ENCODE data around the gene FABP7. TPM values are rescaled to one million over a fixed set of nuclear protein-coding genes. Genes with fewer than 3 reads are reported as not detected.

Gene FABP7
- total RNA-seq, 2 experiments from 2014 or later = not detected

- intact Hi-C loops (cut with micrococcal nuclease; ENCODE audit: unreplicated experiment) = no loop called here
Measured at GRCh38 chr6:122788663-122789181, 9.2 kb downstream of the FABP7 start.

GRCh38 chr6:122789182-122790027, 9.9 kb downstream of the FABP7 start, which contains the start of gene SMPDL3A:
SMPDL3A (plus strand) TSS chr6:122789258; CDS start chr6:122789347, 89 bp downstream.
- ChIA-PET CTCF (ENCODE audit: unreplicated experiment) (no interaction called here), POLR2A (no interaction called here)
- DNase-seq (ENCODE audit: low spot score) = no peak
- H3K36me3 ChIP-seq (ENCODE audit: insufficient read depth, low read length) = no peaks in the 10 kb centered on the region
- H3K4me2 ChIP-seq (ENCODE audit: low read length) = no peak within 1 kb of the TSS
- H3K9me3 ChIP-seq (ENCODE audit: low read length) = no peaks in the 10 kb centered on the region
- H2AFZ ChIP-seq (ENCODE audit: low read length) = no peak within 1 kb of the TSS
- H3K27ac ChIP-seq (ENCODE audit: low read depth, low read length, poor library complexity, severe bottlenecking) = no peak within 1 kb of the TSS
- H4K20me1 ChIP-seq (ENCODE audit: insufficient read depth, low read length) = no peaks in the 10 kb centered on the region; the same call in 1 of the 2 replicates
- no peaks in the 10 kb centered on the region for H3K9me2 ChIP-seq (ENCODE audit: insufficient read depth, low read length)
- H3K4me1 ChIP-seq (ENCODE audit: insufficient read depth, low read length, poor library complexity, severe bottlenecking) = no peaks in the 10 kb centered on the region
- TF ChIP-seq CTCF (conservative IDR thresholded peaks at IDR 0.05; ENCODE audit: low read length) = no peak
- TF ChIP-seq EZH2phosphoT487 (IDR thresholded peaks at IDR 0.05; ENCODE audit: borderline replicate concordance, low read depth, low read length) = no peak
- H3K4me3 ChIP-seq (ENCODE audit: low read depth, low read length, poor library complexity, severe bottlenecking) = no peak within 1 kb of the TSS
- BruUV-seq (replicated peaks) = no TSS peak
- intact Hi-C loops (cut with micrococcal nuclease; ENCODE audit: unreplicated experiment) = no loop called here
- H3K79me2 ChIP-seq (ENCODE audit: insufficient read depth, low read depth, low read length) = no peaks in the 10 kb centered on the region

More at GRCh38 chr6:122788663-122789181, 9.2 kb downstream of the FABP7 start:
- Histone ChIP-seq H3K4me2 (ENCODE audit: low read length) (no peak overlapping the region), H3K4me1 (ENCODE audit: insufficient read depth, low read length, poor library complexity, severe bottlenecking) (no peaks in the 10 kb centered on the region), H4K20me1 (ENCODE audit: insufficient read depth, low read length) (no peaks in the 10 kb centered on the region; the same call in 1 of the 2 replicates), H3K79me2 (ENCODE audit: insufficient read depth, low read depth, low read length) (no peaks in the 10 kb centered on the region), H3K4me3 (ENCODE audit: low read depth, low read length, poor library complexity, severe bottlenecking) (no peak overlapping the region), H3K27ac (ENCODE audit: low read depth, low read length, poor library complexity, severe bottlenecking) (no peak overlapping the region), H3K9me3 (ENCODE audit: low read length) (no peaks in the 10 kb centered on the region), H3K36me3 (ENCODE audit: insufficient read depth, low read length) (no peaks in the 10 kb centered on the region), H3K9me2 (ENCODE audit: insufficient read depth, low read length) (no peaks in the 10 kb centered on the region), H2AFZ (ENCODE audit: low read length) (no peak overlapping the region)
- TF ChIP-seq CTCF (conservative IDR thresholded peaks at IDR 0.05; ENCODE audit: low read length) (no peak), EZH2phosphoT487 (IDR thresholded peaks at IDR 0.05; ENCODE audit: borderline replicate concordance, low read depth, low read length) (no peak)
- no TSS peak for BruUV-seq (replicated peaks)
- ChIA-PET CTCF (ENCODE audit: unreplicated experiment) (no interaction called here), POLR2A (no interaction called here)
- no peak for DNase-seq (ENCODE audit: low spot score)

- intact Hi-C loops (cut with micrococcal nuclease; ENCODE audit: unreplicated experiment) = no loop called here
- Histone ChIP-seq H3K4me2 (ENCODE audit: low read length) (no peak overlapping the region), H3K4me1 (ENCODE audit: insufficient read depth, low read length, poor library complexity, severe bottlenecking) (no peaks in the 10 kb centered on the region), H3K36me3 (ENCODE audit: insufficient read depth, low read length) (no peaks in the 10 kb centered on the region), H4K20me1 (ENCODE audit: insufficient read depth, low read length) (no peaks in the 10 kb centered on the region; the same call in 1 of the 2 replicates), H3K79me2 (ENCODE audit: insufficient read depth, low read depth, low read length) (no peaks in the 10 kb centered on the region), H3K4me3 (ENCODE audit: low read depth, low read length, poor library complexity, severe bottlenecking) (no peak overlapping the region), H3K9me3 (ENCODE audit: low read length) (no peaks in the 10 kb centered on the region), H3K27ac (ENCODE audit: low read depth, low read length, poor library complexity, severe bottlenecking) (no peak overlapping the region), H3K9me2 (ENCODE audit: insufficient read depth, low read length) (no peaks in the 10 kb centered on the region), H2AFZ (ENCODE audit: low read length) (no peak overlapping the region)
- ChIA-PET CTCF (ENCODE audit: unreplicated experiment) (no interaction called here), POLR2A (no interaction called here)
- BruUV-seq (replicated peaks) = no TSS peak
- no peak for DNase-seq (ENCODE audit: low spot score)
- no peak for TF ChIP-seq CTCF (conservative IDR thresholded peaks at IDR 0.05; ENCODE audit: low read length)
- TF ChIP-seq EZH2phosphoT487 (IDR thresholded peaks at IDR 0.05; ENCODE audit: borderline replicate concordance, low read depth, low read length) = no peak
Measured at GRCh38 chr6:122790028-122790422, 10.5 kb downstream of the FABP7 start.

All from OCI-LY7 (cell line).